ENCODE measurements around the gene DLG2. TPM values are rescaled to one million over a fixed set of nuclear protein-coding genes. Genes with fewer than 3 reads are reported as not detected.

DLG2 gene
- total RNA-seq, 3 donors from 2014 or later = 4.3 to 12.3 (median 6.9) TPM

DNA sequence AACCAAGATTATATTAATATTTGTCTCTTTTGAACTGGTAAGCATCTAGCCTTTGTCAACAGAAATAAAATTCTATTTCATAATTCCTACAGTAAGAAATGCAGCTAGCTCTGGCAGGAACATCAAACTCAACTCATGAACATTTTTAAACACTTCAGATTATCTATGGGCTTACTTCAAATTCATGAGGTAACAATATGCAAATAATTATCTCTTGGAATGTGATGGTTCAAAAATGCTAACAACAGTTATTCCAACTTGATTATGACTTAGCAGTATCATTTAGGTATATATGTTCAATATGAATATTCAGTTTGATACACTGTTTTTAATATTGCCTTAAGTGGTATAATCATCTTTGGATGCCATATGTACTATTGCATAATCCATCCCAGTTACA lies 1237.4 kb downstream of the DLG2 start:
- TF ChIP-seq, protein P1, sequence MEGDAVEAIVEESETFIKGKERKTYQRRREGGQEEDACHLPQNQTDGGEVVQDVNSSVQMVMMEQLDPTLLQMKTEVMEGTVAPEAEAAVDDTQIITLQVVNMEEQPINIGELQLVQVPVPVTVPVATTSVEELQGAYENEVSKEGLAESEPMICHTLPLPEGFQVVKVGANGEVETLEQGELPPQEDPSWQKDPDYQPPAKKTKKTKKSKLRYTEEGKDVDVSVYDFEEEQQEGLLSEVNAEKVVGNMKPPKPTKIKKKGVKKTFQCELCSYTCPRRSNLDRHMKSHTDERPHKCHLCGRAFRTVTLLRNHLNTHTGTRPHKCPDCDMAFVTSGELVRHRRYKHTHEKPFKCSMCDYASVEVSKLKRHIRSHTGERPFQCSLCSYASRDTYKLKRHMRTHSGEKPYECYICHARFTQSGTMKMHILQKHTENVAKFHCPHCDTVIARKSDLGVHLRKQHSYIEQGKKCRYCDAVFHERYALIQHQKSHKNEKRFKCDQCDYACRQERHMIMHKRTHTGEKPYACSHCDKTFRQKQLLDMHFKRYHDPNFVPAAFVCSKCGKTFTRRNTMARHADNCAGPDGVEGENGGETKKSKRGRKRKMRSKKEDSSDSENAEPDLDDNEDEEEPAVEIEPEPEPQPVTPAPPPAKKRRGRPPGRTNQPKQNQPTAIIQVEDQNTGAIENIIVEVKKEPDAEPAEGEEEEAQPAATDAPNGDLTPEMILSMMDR (IDR thresholded peaks at IDR 0.05) = no peak
- TF ChIP-seq POLR2AphosphoS5 (IDR thresholded peaks at IDR 0.05) = no peak
- TF ChIP-seq POLR2A (IDR thresholded peaks at IDR 0.05) = no peak
- intact Hi-C loops (cut with DNase I; ENCODE audit: low total_unique reads) = no loop called here
- H3K36me3 ChIP-seq = no peaks in the 10 kb centered on the region

DNA sequence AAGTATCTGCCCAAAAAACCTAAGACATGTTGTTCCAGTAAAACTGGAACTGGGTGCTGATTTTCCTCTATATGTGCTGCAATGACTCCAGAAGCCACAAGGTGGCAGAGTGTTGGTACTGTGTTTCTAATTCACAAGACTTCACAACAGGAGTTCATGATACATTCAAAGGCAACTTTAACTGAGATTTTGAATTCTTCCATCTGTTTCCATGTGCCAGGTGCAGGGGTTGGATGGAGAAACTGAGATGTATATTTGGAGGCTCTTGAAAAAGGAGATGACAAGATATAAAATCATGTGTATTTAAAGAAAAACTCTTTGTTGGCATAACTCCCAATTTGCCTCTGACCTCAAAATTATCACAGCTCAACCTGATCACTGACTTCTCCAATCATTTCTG lies 1242.4 kb downstream of the DLG2 start:
- Histone ChIP-seq H3K36me3 (no peaks in the 10 kb centered on the region), H3K27me3 (no peaks in the 10 kb centered on the region), H3K4me1 (no peaks in the 10 kb centered on the region), H3K4me3 (no peak overlapping the region), H3K9me3 (no peaks in the 10 kb centered on the region), H3K27ac (no peak overlapping the region)
- peak in 1 of 2 donors; percentile 18 for DNase-seq (ENCODE audit: low spot score in 2 of 2)
- intact Hi-C loops (cut with DNase I; ENCODE audit: low total_unique reads) = no loop called here
- TF ChIP-seq, protein P1 (IDR thresholded peaks at IDR 0.05) = peak; percentile 29 to 57 (median 52)
- no peak for TF ChIP-seq POLR2A (IDR thresholded peaks at IDR 0.05)

More for the DNA sequence above, 1237.4 kb downstream of the DLG2 start:
- Histone ChIP-seq H3K9me3 (no peaks in the 10 kb centered on the region), H3K27me3 (no peaks in the 10 kb centered on the region), H3K4me1 (no peaks in the 10 kb centered on the region), H3K27ac (no peak overlapping the region), H3K4me3 (no peak overlapping the region)
- DNase-seq (ENCODE audit: low spot score in 2 of 2) = no peak

DNA sequence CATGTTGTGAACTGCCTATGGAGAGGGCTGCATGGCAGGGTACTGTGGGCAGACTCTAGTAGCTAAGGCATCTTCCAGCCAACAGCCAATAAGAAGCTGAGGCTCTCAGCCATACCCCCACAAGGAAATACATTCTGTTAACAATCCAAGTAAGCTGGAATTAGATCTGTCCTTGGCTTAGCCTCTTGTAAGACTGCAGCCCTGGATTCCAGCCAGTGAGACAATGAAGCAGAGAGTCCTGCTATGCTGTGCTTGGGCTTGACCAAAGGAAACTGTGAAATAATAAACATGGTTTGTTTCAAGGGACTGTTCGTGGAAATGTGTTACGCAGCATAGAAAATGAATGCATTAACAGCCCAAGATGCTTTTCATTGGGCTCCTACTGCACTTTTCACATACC lies 1243.6 kb downstream of the DLG2 start:
- intact Hi-C loops (cut with DNase I; ENCODE audit: low total_unique reads) = no loop called here
- no peaks in the 10 kb centered on the region for H3K36me3 ChIP-seq
- H3K9me3 ChIP-seq = no peaks in the 10 kb centered on the region
- DNase-seq (ENCODE audit: low spot score in 2 of 2) = no peak
- no peaks in the 10 kb centered on the region for H3K4me1 ChIP-seq
- H3K27ac ChIP-seq = no peak overlapping the region
- H3K4me3 ChIP-seq = no peak overlapping the region
- no peaks in the 10 kb centered on the region for H3K27me3 ChIP-seq
- TF ChIP-seq, protein P1 (IDR thresholded peaks at IDR 0.05) = no peak
- TF ChIP-seq POLR2A (IDR thresholded peaks at IDR 0.05) = no peak
- no peak for TF ChIP-seq POLR2AphosphoS5 (IDR thresholded peaks at IDR 0.05)

DNA sequence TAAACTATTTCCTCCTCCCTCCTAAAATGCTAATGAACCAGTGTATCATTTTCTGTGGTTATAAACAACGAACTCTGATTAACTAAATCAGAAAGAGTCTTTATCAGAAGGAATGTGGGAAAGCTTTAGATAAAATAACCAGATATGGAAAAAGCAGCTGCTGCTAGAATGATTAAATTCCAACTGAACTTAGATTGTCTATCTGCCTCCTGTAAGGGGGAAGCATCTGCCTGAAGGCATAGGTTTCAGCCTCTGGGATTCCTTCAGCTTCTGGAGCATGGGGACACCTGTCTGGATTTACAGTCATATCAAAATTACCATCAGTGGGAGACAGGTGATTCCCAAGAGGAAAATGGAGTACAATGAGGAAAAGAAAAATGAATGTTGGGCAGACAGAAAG lies 1245.5 kb downstream of the DLG2 start:
- H3K9me3 ChIP-seq = no peaks in the 10 kb centered on the region
- H3K27ac ChIP-seq = no peak overlapping the region
- TF ChIP-seq POLR2A (IDR thresholded peaks at IDR 0.05) (no peak), POLR2AphosphoS5 (IDR thresholded peaks at IDR 0.05) (no peak)
- TF ChIP-seq, protein P1 (IDR thresholded peaks at IDR 0.05) = no peak
- intact Hi-C loops (cut with DNase I; ENCODE audit: low total_unique reads) = no loop called here
- no peaks in the 10 kb centered on the region for H3K36me3 ChIP-seq
- H3K4me3 ChIP-seq = no peak overlapping the region
- H3K4me1 ChIP-seq = no peaks in the 10 kb centered on the region
- no peaks in the 10 kb centered on the region for H3K27me3 ChIP-seq
- no peak for DNase-seq (ENCODE audit: low spot score in 2 of 2)

DNA sequence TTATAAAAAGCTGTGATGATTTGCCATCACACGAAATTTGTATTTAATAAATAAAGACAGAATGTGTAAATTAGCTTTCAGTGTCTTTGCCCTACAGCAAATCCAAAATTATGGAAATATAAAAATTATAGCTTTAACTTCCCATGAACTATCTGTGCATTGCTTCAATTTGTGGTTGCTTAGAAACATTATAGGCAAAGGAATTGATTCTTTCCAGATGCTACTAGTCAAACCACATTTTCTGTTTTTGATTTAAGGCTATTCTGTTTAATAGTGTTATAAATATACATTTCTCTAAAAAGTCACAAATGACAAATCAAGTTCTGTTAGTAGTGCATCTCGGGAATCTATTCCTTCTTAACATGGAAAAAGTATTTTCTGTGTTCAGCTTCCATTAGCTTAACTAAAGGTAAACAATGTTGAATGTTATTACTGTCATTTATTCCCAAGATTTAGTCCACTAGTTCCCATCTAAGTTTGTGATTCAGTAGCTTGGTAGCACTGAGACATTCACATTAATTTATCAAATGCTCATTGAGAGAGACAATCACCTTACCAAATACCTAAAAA lies 1254.7 kb downstream of the DLG2 start:
- no peaks in the 10 kb centered on the region for H3K4me1 ChIP-seq
- intact Hi-C loops (cut with DNase I; ENCODE audit: low total_unique reads) = no loop called here
- no peak for DNase-seq (ENCODE audit: low spot score in 2 of 2)
- H3K27me3 ChIP-seq = no peaks in the 10 kb centered on the region
- H3K36me3 ChIP-seq = no peaks in the 10 kb centered on the region
- no peak for TF ChIP-seq POLR2A (IDR thresholded peaks at IDR 0.05)
- TF ChIP-seq POLR2AphosphoS5 (IDR thresholded peaks at IDR 0.05) = no peak
- TF ChIP-seq, protein P1 (IDR thresholded peaks at IDR 0.05) = no peak
- no peak overlapping the region for H3K4me3 ChIP-seq
- no peaks in the 10 kb centered on the region for H3K9me3 ChIP-seq
- H3K27ac ChIP-seq = no peak overlapping the region
